Measurements from ENCODE around the gene MAN2B1.
A peak's percentile ranks its signal among the peaks of the same experiment; 100 is the strongest.
"Not testable (repeated sequence)": the region's sequence is repeated elsewhere in the genome, so short reads cannot be mapped to it uniquely, and the experiment has no call there.

Gene MAN2B1

DNA sequence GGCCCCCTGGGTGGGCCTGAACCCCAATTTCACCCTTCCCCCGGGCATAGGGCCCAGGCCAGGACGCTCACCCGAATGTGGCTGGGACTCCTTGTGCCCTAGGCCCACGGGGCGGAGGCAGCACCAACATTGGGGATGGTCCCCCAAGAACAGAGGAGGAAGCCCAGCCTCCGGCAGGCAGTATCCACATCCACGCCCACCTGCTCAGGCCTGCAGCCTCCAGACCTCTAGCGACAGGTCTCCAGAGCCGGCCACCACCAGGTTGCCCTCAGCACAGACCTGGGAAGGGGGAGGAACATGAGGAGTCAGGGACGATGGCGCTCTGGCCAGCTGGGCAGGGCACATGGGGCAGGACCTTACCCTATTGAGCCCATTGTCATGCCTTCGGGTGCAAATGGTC is 22.5 kb upstream of the MAN2B1 start:
- no peak for DNase-seq (ENCODE audit: low spot score)

DNA sequence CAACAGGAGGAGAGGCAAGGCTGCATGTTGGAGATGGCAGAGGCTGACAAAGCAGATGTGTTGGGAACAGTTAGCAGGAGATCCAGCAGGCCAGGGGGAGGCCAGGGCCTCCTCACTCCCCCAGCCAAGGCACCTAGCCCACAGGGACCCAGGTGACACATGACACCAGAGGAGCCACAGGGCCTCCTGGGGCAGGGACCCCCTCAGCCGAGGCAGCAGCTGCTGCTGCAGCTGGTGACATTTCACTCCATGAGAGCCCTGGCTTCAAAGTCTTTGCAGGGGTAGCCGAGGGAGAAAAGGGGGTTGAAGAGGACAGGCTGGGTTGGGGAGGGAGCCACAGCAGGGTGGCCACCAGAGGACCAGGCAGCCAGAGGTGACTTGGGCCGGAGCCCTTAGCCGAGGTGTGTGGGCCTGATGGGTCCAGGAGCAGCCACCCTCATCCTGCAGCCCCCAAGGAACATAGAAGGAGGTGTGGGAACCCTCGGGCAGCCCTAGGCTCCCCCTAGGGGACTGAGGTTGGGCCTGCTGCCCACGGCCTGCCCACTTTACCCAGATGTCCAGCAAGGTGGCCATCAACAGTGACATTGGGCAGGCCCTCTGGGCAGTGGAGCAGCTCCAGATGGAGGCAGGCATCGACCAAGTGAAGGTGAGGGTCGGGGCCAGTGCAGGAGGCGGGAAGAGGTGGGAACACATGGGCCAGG is 21.1 kb upstream of the MAN2B1 start, which contains the start of gene GNG14:
Gene GNG14 (plus strand): TSS at position 503 of the 701 bp plus-strand sequence. CDS start 51 bp downstream, at position 554.
- no peak for DNase-seq (ENCODE audit: low spot score)

DNA sequence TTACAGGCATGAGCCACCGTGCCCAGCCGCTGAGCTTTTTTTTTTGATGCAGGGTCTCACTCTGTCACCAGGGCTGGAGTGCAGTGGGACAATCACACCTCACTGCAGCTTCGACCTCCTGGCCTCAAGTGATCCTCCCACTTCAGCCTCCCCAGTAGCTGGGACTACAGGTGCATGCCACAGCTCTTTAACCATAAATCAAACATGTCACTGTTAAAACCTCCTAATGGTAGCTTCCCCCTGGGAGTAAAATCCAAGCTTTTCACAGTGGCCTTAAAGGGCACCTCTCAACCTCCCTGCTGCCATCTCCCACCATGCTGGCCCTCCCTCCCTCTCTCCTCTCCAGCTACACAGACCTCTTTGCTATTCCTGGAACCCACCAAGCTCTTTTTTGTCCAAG is 19.3 kb upstream of the MAN2B1 start:
- no peak for DNase-seq (ENCODE audit: low spot score)

DNA sequence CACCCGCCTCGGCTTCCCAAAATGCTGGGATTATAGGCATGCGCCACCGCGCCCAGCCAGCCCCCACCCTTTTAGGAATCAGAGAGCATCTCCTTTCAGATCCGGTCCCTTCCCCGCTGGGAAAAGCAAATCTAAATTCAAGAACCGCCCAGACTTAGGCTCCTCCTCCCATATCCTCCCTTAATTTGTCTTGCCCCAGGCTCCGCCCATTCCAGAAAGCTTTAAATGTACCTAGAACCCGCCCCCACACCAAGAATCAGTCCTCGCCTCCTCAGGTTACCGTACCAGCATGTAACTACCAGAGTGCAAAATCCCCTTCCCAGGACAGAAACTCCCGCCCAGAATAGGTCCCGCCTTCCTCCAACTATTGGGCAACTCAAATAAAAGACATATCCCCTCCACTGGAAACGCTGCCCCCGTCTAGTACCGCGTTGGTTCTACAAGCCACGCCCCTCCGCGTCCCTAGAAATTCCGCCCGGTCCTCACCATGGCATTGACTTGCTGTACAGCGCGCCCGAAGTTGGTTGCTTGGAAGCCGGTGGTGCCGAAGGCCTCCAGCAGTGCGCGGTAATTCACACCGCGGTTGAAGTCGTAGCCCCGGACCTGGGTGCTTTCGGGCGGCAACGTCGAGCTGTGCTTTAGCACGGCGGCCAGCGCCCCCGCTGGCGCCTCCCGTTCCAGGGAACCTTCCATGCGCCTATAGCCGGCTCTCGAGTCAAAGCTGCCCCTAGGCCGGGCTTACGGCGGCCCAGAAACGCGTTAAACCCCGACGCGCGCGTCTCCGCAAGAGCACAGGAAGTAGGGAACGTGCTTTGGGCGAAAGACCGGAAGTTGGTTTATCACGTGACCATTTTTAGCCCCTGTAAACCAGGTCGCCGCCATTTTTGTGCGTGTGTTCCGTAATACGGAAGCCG is 14.8 kb upstream of the MAN2B1 start, which contains the start of gene DHPS:
Gene DHPS (minus strand): TSS at position 807 of the 914 bp plus-strand sequence. CDS start 114 bp downstream, at position 693.
- DNase-seq (ENCODE audit: low spot score) = peak; percentile 97

DNA sequence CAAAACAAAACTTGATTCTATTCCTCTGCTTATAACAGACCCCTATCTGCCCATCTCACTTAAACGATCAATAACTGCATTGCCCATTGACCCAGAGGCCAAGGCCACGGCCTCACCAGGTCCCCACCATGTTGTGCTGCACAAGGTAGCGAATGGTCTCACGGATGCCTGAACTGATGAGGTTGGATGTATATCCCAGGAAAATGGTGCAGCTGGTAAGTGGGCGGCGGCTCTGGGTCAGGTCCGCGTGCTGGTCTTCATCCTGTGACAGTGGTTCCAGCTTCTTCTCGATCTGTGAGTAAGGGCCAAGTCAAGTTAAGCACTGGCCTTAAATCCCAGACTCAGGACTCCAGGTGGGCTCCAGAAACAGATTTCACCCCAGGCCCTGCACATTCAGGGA is 13.5 kb upstream of the MAN2B1 start:
- DNase-seq (ENCODE audit: low spot score) = no peak

DNA sequence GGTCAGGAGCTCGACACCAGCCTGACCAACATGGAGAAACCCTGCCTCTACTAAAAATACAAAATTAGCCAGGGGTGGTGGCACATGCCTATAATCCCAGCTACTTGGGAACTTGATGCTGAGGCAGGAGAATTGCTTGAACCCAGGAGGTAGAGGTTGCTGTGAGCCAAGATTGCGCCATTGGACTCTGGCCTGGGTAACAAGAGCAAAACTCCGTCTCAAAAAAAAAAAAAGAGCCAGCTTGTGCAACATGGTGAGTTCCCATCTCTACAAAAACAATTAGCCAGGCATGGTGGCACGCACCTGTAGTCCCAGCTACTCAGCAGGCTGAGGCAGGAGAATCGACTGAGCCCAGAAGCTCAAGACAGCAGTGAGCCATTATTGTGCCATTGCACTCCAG is 11.5 kb upstream of the MAN2B1 start:
- not testable (repeated sequence) for DNase-seq (ENCODE audit: low spot score)

DNA sequence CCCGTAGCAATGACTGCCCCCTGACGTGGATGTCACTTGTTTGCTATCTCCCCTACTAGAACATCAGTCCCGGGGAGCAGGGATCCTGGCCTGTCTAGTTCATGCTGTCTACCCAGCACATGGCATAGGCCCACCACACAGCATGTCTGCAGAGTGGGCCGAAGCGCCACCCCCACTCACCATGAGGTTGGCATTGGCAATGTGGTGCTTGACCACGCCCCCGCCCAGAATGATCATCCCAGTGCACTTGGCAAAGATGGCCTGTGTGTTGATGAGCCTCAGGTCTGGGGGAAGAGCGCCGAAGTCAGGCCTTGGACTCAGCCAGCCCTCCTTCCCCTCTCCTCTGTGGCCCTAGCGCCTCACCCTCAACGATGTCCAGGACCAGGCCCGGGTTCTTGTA is 10.4 kb upstream of the MAN2B1 start:
- DNase-seq (ENCODE audit: low spot score) = no peak

DNA sequence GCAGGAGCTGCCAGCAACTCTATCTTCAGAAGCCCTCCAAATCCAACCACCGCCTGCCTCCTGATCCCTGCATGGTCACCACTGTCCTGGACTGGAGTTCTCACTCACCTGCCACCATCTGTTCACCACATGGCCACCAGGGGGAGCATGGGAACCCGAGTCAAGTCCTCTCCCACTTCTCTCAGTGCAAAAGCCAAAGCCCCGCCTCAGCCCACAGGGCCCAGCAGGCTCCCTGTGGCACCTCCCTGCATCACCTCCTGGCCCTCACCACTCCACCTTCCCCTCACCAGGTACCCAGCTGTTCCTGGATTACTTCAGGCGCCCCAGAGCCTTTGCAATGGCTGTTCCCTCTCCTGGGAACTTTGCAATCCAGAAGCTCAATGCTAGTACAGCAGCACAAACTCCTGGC is 9.8 kb upstream of the MAN2B1 start:
- peak; percentile 88 for DNase-seq (ENCODE audit: low spot score)

DNA sequence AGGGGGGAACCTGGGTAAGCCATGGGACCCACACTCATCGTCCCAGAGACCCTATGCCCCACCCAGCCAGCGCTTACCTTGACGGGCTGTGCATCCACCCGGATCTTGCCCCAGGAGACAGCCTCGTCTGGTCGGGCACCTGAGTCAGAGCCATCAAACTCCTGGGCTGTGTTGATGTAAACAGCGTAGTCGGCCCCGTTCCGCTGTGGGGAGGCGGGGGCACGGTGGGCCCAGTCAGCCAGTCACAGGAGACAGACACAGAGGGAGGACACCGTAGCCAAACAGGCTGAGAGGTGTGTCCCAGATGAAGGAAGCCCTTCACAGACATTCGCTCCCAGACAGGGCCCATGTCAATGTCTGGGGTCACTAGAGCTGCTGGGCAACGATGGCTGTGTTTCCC is 9.4 kb upstream of the MAN2B1 start:
- no peak for DNase-seq (ENCODE audit: low spot score)

DNA sequence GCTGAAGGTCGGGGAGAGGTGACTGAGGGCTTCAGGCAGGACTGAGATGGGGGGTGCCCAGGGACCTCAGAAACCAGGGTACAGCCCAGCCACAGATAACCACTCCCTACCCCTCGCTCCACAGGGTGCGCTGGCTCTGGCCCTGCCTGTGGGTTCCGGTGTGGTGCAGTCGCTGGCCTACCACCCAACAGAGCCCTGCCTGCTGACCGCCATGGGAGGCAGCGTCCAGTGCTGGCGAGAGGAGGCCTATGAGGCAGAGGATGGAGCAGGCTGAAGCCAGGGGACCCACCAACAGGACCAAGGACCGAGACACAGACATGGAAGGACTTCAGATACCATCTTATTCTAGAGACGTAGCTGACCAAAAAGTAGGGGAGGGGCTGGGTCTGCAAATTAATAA is 8.9 kb upstream of the MAN2B1 start:
- no peak for DNase-seq (ENCODE audit: low spot score)

DNA sequence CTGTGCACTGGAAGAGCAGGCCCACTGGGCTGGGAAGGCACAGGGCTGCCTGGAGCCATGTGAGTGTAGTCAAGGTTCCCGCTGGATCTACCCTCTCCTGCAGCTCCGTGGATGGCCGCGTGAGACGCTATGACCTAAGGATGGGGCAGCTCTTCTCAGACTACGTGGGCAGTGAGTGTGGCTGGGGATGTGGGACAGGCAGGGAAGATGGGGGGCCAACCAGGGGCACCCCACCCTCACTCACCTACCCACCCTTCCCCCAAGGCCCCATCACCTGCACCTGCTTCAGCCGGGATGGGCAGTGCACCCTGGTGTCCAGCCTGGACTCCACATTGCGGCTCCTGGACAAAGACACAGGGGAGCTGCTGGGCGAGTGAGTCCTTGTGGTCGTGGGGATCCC is 6.2 kb upstream of the MAN2B1 start:
- no peak for DNase-seq (ENCODE audit: low spot score)

DNA sequence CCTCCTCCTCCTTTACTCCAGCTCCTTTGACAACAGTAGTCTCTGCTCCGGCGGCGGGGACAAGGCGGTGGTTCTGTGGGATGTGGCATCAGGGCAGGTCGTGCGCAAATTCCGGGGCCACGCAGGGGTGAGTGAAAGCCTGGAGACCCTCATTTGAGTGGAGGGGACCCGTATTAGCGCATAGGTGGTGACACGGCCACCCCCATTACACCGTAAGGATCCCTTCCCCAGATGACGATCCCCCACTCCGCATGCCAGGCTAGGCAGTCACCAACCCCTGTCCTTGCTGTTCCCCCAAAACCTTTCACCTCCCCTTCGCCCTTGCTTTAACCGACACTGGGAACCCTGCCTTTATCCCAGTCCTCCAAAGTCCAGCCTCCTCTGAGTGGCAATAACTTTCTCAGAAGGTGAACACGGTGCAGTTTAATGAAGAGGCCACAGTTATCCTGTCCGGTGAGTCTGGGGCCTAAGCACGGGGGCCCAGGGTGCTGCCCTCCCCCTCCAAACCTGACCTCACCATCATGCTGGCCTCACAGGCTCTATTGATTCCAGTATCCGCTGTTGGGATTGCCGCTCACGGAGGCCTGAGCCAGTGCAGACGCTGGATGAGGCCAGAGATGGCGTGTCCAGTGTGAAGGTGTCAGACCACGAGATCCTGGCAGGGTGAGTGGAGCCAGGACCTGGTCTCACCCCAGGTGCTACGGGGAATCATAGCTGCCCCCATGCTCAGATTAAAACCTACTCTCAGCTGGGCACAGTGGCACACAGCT is 3.8 kb upstream of the MAN2B1 start:
- no peak for DNase-seq (ENCODE audit: low spot score)

DNA sequence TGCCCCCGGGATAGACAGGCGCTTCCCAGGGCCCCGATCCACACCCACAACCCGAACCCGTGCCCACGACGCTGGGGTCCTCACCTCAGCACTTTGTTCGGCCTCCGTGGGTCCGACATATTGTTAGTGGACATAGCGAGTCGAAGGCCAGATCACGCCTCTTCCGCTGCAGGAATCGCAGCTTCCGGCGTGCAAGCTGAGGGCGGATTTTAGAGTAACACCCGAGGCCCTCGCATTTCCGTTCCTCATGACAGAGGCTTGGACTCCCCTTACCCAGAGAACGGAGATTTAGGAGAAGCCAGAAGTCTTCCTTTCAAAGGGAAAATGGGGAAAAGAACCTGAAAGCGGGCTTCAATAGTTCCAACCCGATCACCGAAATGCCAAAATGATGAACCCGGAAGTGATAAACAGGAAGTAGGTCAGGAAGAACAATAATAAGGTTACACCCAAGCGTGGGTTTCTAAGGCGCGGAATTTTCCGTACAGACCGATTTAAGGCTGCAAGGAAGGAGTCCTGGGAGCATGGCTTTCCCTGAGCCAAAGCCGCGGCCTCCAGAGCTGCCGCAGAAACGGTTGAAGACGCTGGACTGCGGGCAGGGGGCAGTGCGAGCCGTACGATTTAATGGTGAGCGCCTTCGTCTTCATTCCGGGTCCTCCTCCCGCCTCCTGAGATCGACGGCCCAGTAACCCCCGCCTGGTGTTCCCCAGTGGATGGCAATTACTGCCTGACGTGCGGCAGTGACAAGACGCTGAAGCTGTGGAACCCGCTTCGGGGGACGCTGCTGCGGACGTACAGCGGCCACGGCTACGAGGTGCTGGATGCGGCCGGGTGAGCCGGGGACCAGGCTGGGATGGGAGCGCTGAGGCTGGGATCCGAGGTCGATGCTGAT is 3.0 kb upstream of the MAN2B1 start:
- peak; percentile 90 for DNase-seq (ENCODE audit: low spot score)

DNA sequence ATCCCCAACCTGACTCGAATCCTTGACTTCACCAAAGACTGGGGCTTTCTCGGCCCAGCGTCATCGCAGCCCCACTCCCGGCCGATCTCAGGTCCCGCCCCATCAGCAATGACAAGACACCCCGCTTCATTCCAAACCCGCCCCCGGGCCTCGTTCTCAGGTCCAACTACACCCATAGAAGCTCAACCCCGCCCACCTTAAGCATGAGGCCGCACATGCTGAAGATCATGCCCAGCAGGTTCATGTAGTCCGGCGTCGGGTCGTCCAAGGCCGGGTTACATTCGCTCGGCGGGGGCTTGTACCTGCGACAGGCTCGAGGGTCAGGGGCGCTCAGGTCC is 2.4 kb upstream of the MAN2B1 start:
- peak; percentile 68 for DNase-seq (ENCODE audit: low spot score)

DNA sequence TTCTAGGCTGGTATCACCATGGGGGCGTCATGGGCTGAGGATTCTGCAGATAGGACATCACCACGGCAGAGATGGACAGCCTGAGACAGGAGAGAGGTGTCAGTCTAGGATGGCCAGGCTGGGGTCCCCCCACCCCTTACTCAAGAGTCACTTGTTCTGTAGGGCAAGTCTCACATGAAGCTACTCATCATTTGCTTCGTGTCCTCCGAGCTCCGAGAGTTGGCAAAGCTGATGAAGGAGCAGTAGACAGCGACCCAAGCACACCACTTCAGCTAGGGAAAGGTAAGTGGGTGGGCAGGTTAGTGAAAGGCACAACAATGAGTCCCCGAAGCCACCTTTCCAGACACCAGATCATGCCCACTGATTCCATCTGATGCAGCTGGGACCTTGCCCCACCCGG is 1.8 kb upstream of the MAN2B1 start:
- no peak for DNase-seq (ENCODE audit: low spot score)

DNA sequence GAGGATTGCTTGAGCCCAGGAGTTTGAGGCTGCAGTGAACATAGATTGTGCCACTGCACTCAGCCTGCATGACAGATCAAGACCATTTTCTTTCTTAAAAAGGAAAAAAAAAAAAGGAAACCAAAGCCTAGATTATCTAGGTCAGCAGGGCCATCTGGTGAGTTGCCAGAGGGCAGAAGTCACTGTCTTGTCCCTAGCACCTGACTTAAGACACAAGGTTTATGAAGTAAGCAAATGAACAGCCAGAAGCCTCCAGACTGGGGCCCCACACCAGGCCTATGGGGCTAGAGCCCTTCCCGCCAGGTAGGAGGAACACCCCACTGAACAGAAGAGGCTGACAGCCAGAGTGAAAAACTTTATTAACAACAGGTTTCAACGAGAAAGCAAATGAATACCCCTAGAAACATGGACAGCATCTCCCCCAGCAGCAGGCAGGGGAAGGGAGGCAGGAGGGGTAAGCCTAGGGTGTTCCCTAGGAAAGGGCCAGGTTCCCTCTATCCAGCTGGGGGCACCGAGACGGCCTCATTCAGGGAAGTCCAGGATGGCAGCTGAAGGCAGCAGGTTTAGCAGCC is 1.3 kb upstream of the MAN2B1 start:
- DNase-seq (ENCODE audit: low spot score) = no peak

DNA sequence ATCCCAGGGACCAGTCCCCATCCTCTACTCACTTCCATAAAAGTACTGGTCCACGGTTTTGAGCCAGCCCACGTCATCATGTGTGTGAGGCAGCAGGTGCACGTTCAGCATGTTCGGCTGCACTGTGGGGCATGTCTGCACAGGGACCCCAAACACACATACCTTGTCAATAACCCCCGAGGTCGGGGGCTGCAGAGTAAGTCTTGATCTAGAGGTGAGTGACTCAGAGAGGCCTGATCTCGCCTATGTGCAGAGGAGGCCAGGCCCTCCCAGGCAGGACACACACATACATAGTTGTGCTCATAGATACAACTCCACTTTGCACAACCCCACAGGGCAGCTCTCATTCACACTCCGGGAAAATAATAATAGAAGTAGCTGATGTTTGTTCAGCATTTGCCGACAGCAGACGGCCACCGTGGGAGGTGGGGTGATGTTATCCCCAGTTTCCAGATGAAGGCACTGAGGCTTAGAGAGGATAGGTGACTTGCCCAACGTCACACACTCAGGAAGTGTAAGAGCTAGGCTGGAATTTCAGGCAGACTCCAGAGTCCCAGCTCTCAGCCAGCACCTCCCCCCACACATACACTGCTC is 774 bp downstream of the MAN2B1 start:
- DNase-seq (ENCODE audit: low spot score) = no peak

DNA sequence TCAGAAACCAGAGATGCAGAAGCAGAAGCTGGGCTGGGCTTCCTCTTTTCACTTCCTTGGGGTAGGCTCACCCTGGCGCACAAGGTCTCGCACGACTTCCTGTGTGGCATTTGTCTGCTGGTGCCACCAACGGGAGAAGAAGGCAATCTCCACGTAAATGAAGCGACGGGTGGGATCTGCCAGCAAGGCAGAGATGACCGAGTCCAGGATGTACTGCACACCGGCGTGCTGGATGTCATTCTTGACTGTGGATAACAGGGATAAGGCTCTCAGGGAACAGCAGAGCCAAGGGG is 1.3 kb downstream of the MAN2B1 start:
- no peak for DNase-seq (ENCODE audit: low spot score)

DNA sequence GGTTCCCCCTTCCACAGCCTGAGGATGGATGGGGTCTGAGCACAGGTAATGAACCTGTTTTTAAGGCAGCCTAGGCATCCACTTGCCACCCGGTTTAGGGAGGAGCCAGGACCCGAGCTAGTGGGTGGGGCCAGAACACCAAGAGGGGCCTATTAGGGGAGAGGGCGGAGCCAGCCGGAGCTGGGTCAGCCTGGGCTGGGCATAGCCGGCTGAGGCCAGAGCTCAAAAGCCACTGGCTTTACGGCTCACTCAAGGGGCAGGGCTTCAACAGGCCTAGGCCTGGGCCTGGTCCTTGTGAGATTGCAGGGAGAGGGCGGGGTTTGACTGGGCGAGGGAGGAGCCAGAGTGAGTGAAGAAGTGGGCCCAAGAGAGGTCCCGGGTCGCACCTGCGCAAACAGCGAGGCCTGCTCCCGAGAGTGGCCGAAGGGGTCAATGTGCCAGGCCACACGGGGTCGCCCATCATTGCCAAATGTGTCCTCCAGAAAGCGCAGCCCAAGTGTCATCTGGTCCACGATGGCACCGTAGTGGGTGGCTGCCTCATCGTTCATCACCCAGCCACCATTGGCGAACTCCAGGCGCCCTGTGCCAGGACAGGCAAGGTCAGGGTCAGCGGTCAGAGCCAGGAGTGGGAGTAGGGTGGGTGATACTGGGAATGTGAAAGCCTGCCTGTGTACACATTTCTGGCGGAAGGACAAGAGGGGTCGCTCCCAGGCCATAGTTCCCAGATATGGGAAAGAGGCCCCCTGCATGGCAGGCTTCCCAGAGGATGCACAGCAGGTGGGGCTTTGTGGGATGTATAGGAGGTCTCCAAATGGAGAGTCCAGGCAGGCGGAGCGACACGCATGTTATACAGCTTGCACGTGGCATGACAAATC is 1.9 kb downstream of the MAN2B1 start:
- DNase-seq (ENCODE audit: low spot score) = no peak

DNA sequence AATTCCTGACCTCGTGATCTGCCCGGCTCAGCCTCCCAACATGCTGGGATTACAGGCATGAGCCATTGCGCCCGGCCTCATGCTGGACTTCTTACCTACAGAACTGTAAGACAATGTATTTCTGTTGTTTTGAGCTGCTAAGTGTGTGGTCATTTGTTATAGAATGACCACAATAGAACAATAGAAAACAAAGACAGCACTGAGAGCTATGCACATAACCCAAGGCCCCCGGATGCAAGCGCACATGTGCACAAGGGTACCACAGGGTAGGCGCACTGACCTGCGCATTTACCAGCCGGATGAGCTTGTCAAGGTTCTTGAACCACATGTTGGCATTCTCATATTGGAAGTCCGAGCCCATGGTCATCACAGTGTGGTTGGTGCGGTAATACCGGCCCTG is 5.6 kb downstream of the MAN2B1 start:
- DNase-seq (ENCODE audit: low spot score) = no peak

Measured in hepatic stellate cell (primary cell).